CD14-positive monocyte (primary cell): Measurements from ENCODE around the gene ISOC1. TPM values are rescaled to one million over a fixed set of nuclear protein-coding genes. Genes with fewer than 3 reads are reported as not detected.

ENCODE experiments used
- DNase-seq, 3 donors: peaks; one replicate each; pipeline ENCODE4 v3.0.0-alpha.2; 2011 to 2022
- H2AFZ ChIP-seq: 2 replicates; pipeline ENCODE4 v1.6.0; 2012; ENCODE audit warnings: mild to moderate bottlenecking, low read depth, low read length, inconsistent platforms; ENCODE audit not compliant: insufficient read depth, poor library complexity, severe bottlenecking
- H3K27ac ChIP-seq, 2 donors: 1 replicate in 1 of 2; 2 replicates in 1 of 2; pipeline ENCODE4 v1.5.1; 2012 to 2013; ENCODE audit warnings: low read length in 2 of 2, control low read depth in 1 of 2, inconsistent platforms in 1 of 2, low read depth in 1 of 2, mild to moderate bottlenecking in 1 of 2
- H3K27me3 ChIP-seq, 2 donors: one replicate each; pipeline versions ENCODE4 v1.6.0 to v1.6.1; 2011 to 2013; ENCODE audit warnings: low read length in 2 of 2; ENCODE audit not compliant: control insufficient read depth in 2 of 2, insufficient read depth in 2 of 2
- H3K36me3 ChIP-seq, 2 donors: replicated peaks in 1 of 2; 1 replicate in 1 of 2; 2 replicates in 1 of 2; pipeline versions ENCODE4 v1.5.1 to v1.6.1; 2012 to 2013; ENCODE audit warnings: low read length in 2 of 2, control low read depth in 1 of 2, inconsistent platforms in 1 of 2, mild to moderate bottlenecking in 1 of 2; ENCODE audit not compliant: insufficient read depth in 2 of 2, control insufficient read depth in 1 of 2
- H3K4me1 ChIP-seq, 2 donors: 1 replicate in 1 of 2; 2 replicates in 1 of 2; pipeline versions ENCODE4 v1.5.1 to v1.6.1; 2012 to 2013; ENCODE audit warnings: low read length in 2 of 2, control low read depth in 1 of 2, inconsistent platforms in 1 of 2, mild to moderate bottlenecking in 1 of 2, moderate library complexity in 1 of 2; ENCODE audit not compliant: insufficient read depth in 2 of 2, control insufficient read depth in 1 of 2
- H3K4me2 ChIP-seq: replicated peaks from 2 replicates; pipeline ENCODE3; 2012; ENCODE audit warnings: low read length, moderate library complexity, mild to moderate bottlenecking; ENCODE audit not compliant: poor library complexity, severe bottlenecking; ENCODE audit errors: extremely low read depth
- H3K4me3 ChIP-seq, 3 experiments: fragments of 200-600 bp in 1 of 3; sonication (generic) in 1 of 3; replicated peaks in 1 of 3; 1 replicate in 2 of 3; 2 replicates in 1 of 3; pipeline ENCODE4 v1.5.1; 2011 to 2013; ENCODE audit warnings: low read length in 3 of 3, mild to moderate bottlenecking in 3 of 3, control low read depth in 2 of 3, low read depth in 2 of 3, inconsistent platforms in 1 of 3, moderate library complexity in 1 of 3
- H3K79me2 ChIP-seq: 2 replicates; pipeline ENCODE4 v1.6.0; 2012; ENCODE audit warnings: mild to moderate bottlenecking, control low read depth, inconsistent platforms, low read length, moderate library complexity; ENCODE audit not compliant: insufficient read depth
- H3K9ac ChIP-seq: 2 replicates; pipeline ENCODE4 v1.6.0; 2017; ENCODE audit warnings: low read length, mild to moderate bottlenecking; ENCODE audit not compliant: insufficient read depth, poor library complexity, severe bottlenecking
- H3K9me3 ChIP-seq, 2 donors: replicated peaks in 1 of 2; 1 replicate in 1 of 2; 2 replicates in 1 of 2; pipeline versions ENCODE4 v1.5.1 to v1.6.1; 2012 to 2013; ENCODE audit warnings: low read length in 2 of 2, control low read depth in 1 of 2; ENCODE audit not compliant: control insufficient read depth in 1 of 2, insufficient read depth in 1 of 2
- H4K20me1 ChIP-seq: 2 replicates; pipeline ENCODE4 v1.6.0; 2012; ENCODE audit warnings: mild to moderate bottlenecking, low read length, control low read depth, moderate library complexity; ENCODE audit not compliant: insufficient read depth
- H3K27ac Mint-ChIP-seq, 7 donors: one replicate each; pipeline ENCODE4 v1.8.0; 2020; ENCODE audit warnings: mild to moderate bottlenecking in 7 of 7, mixed read lengths in 7 of 7, moderate library complexity in 6 of 7, inconsistent platforms in 2 of 7
- H3K27me3 Mint-ChIP-seq, 3 donors: one replicate each; pipeline ENCODE4 v1.8.0; 2021 to 2022; ENCODE audit warnings: low read depth in 3 of 3, mild to moderate bottlenecking in 3 of 3, mixed read lengths in 3 of 3, moderate library complexity in 3 of 3, inconsistent platforms in 1 of 3
- H3K36me3 Mint-ChIP-seq, 2 donors: one replicate each; pipeline ENCODE4 v1.8.0; 2020; ENCODE audit warnings: mixed read lengths in 2 of 2, inconsistent platforms in 1 of 2, mild to moderate bottlenecking in 1 of 2
- H3K4me1 Mint-ChIP-seq: one replicate; pipeline ENCODE4 v1.8.0; 2020; ENCODE audit warnings: mild to moderate bottlenecking, mixed read lengths
- H3K4me3 Mint-ChIP-seq, 2 donors: one replicate each; pipeline ENCODE4 v1.8.0; 2020; ENCODE audit warnings: mild to moderate bottlenecking in 2 of 2, mixed read lengths in 2 of 2, moderate library complexity in 1 of 2
- H3K9me3 Mint-ChIP-seq, 7 donors: one replicate each; pipeline ENCODE4 v1.8.0; 2020 to 2022; ENCODE audit warnings: mixed read lengths in 7 of 7, mild to moderate bottlenecking in 6 of 7, moderate library complexity in 6 of 7, inconsistent platforms in 2 of 7
- WGBS: methylation state at CpG from one replicate; pipeline ENCODE4 v1.1.5; 2013; ENCODE audit warnings: missing lambda C conversion rate; ENCODE audit not compliant: insufficient coverage; 5-methylcytosine and 5-hydroxymethylcytosine counted together
- intact Hi-C, 2 donors: fragments of 100-400 bp; cut with micrococcal nuclease; formaldehyde crosslinking; loops; one replicate each; pipeline versions ENCODE4 v1.15.0 to v1.15.1; 2023
- polyA plus RNA-seq, 3 donors: library from polyadenylated mRNA; depleted of rRNA in 1 of 3; unstranded in 2 of 3; stranded (reverse) in 1 of 3; fragments of 300-500 nt in 2 of 3; fragments of >200 nt in 1 of 3; fragmentation: Illumina TruSeq in 2 of 3; gene quantifications; 1 replicate in 2 of 3; 2 replicates in 1 of 3; pipeline ENCODE4 v1.2.3, GENCODE V29; 2012 to 2021
- TF ChIP-seq, protein P1 (sequence below): fragments of 200-600 bp; IDR thresholded peaks from one replicate; pipeline ENCODE4 v1.8.0; 2022; ENCODE audit warnings: antibody characterized with exemption, mild to moderate bottlenecking

Gene ISOC1
- polyA plus RNA-seq, 3 donors: 5.6 to 19.4 (median 16.6) TPM

DNA sequence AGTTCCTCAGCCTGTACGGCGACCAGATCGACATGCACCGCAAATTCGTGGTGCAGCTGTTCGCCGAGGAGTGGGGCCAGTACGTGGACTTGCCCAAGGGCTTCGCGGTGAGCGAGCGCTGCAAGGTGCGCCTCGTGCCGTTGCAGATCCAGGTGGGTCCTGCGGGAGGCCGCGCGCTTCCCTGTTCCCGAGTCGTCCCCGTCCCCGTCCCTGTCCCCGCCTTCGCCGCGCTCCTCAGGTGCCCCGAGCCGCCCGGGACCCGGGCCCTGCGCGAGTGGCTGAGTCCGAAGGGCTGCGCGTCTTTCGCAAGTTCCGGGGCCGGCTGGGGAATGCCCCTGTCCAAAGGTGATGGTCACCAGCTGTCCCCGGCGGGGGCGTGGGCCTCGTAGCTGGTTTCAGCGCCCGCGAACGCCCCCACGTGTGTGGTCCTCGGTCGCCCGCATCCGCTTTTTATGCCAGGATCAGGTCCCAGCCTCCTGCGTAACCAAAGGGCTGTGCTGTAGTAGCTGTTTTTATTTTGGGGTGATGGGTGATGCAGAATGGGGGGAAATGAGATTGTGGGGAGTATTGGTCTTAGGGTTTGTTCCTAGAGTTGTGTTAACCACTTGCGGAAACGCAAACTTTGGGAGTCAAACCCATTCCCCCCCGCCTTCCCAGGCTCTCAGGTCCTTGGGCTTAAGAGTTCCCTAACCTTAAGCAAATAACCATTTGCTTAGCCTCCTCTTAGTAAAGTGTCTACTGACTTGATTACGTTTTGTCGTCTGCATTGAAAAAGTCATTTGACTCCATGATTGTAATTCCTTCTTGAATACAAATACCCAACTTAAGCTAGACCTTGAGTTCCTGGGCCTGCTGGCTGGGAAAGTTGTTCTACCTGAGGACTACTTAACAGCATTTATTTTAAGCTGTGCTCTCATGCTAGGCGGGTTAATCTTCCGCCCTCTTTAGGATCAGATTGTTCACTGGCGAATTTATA is 663 bp downstream of the ISOC1 start:
- Histone ChIP-seq H3K4me3 (peak overlapping the region; percentile 81 to 88 (median 81)), H4K20me1 (no peaks in the 10 kb centered on the region), H3K9ac (peak overlapping the region; percentile 70), H2AFZ (peak overlapping the region; percentile 94), H3K36me3 (no peaks in the 10 kb centered on the region), H3K79me2 (no peaks in the 10 kb centered on the region), H3K27ac (peak overlapping the region; percentile 33 to 70), H3K4me1 (peaks cover 11 to 15% of the 10 kb centered on the region in 2 donors), H3K27me3 (peaks cover 10 to 13% of the 10 kb centered on the region in 2 donors), H3K9me3 (no peaks in the 10 kb centered on the region), H3K4me2 (peak overlapping the region; percentile 91)
- H3K27ac Mint-ChIP-seq: peak overlapping the region in 4 of 7 donors; percentile 9 to 30 (median 20)
- H3K4me1 Mint-ChIP-seq: peaks cover 21% of the 10 kb centered on the region
- intact Hi-C loops: no loop called here
- peaks cover 0 to 7% (median 0%) of the 10 kb centered on the region in 7 donors for H3K9me3 Mint-ChIP-seq
- H3K36me3 Mint-ChIP-seq: no peaks in the 10 kb centered on the region
- TF ChIP-seq, protein P1, sequence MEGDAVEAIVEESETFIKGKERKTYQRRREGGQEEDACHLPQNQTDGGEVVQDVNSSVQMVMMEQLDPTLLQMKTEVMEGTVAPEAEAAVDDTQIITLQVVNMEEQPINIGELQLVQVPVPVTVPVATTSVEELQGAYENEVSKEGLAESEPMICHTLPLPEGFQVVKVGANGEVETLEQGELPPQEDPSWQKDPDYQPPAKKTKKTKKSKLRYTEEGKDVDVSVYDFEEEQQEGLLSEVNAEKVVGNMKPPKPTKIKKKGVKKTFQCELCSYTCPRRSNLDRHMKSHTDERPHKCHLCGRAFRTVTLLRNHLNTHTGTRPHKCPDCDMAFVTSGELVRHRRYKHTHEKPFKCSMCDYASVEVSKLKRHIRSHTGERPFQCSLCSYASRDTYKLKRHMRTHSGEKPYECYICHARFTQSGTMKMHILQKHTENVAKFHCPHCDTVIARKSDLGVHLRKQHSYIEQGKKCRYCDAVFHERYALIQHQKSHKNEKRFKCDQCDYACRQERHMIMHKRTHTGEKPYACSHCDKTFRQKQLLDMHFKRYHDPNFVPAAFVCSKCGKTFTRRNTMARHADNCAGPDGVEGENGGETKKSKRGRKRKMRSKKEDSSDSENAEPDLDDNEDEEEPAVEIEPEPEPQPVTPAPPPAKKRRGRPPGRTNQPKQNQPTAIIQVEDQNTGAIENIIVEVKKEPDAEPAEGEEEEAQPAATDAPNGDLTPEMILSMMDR: no peak
- H3K27me3 Mint-ChIP-seq: peaks cover 3 to 17% (median 9%) of the 10 kb centered on the region in 3 donors
- peak overlapping the region; percentile 84 to 91 for H3K4me3 Mint-ChIP-seq
- peak; percentile 36 to 61 (median 39) for DNase-seq
- WGBS: 2% methylated on average over 54 of the region's 61 CpGs

DNA sequence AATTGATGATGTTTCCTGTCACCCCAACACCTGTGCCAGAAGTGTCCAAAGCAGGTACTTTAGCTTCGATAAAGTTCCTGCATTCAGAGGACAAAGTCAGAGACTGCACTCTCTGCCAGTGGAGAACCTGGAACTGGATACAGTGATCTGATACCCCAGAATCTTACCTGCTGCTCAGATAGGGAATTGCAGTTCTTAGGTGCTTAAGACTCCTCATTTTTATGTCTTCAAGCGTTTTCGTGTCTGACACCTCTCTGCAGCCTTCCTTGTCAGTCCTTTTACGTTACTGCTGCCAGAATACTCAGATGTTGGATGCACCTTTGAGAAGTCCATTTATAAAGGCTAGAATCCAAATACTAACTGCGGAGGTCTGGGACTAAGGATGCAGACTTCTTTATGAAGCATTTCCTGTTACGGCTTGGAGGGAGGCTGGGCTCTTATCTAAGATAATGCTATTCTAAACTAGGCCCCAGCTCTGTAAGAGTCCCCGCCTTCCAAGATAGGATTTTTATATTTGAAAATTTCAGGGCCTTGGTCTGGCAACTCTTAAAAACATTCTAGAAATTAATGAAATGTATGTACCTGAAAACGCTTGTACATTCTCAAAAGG is 1.9 kb downstream of the ISOC1 start:
- Mint-ChIP-seq H3K27me3 (peaks cover 3 to 17% (median 9%) of the 10 kb centered on the region in 3 donors), H3K4me1 (peaks cover 22% of the 10 kb centered on the region), H3K27ac (no peak overlapping the region), H3K4me3 (no peak overlapping the region), H3K36me3 (no peaks in the 10 kb centered on the region), H3K9me3 (peaks cover 0 to 7% (median 0%) of the 10 kb centered on the region in 7 donors)
- Histone ChIP-seq H3K27me3 (peaks cover 10 to 13% of the 10 kb centered on the region in 2 donors), H3K36me3 (no peaks in the 10 kb centered on the region), H3K4me3 (no peak overlapping the region), H3K79me2 (no peaks in the 10 kb centered on the region), H3K9ac (no peak overlapping the region), H2AFZ (no peak overlapping the region), H3K4me2 (no peak overlapping the region), H3K4me1 (peaks cover 11 to 15% of the 10 kb centered on the region in 2 donors), H3K27ac (no peak overlapping the region), H4K20me1 (no peaks in the 10 kb centered on the region), H3K9me3 (no peaks in the 10 kb centered on the region)
- DNase-seq: no peak
- WGBS: 92% methylated on average over 6 of the region's 8 CpGs
- TF ChIP-seq, protein P1: no peak
- intact Hi-C loops: no loop called here
